GM23248 (cell line): ENCODE data around the gene PCDHGA1. TPM values are rescaled to one million over a fixed set of nuclear protein-coding genes. Genes with fewer than 3 reads are reported as not detected.

ENCODE experiments used
- DNase-seq: peaks from one replicate; pipeline ENCODE4 v3.0.0-alpha.2; 2015
- H2AFZ ChIP-seq: fragments of 200-600 bp; sonication (generic); 2 replicates; pipeline ENCODE4 v1.6.1; 2016; ENCODE audit warnings: antibody characterized with exemption
- H3F3A ChIP-seq: fragments of 200-600 bp; sonication (generic); 2 replicates; pipeline ENCODE4 v1.6.1; 2016; ENCODE audit warnings: mild to moderate bottlenecking, antibody characterized with exemption, mixed run types; ENCODE audit not compliant: insufficient read depth
- H3K27ac ChIP-seq: fragments of 200-600 bp; sonication (generic); 2 replicates; pipeline ENCODE4 v1.5.1; 2016; ENCODE audit warnings: mild to moderate bottlenecking
- H3K27me3 ChIP-seq: fragments of 200-600 bp; sonication (generic); replicated peaks from 2 replicates; pipeline ENCODE4 v1.6.1; 2016; ENCODE audit warnings: mild to moderate bottlenecking; ENCODE audit not compliant: insufficient read depth
- H3K36me3 ChIP-seq: fragments of 200-600 bp; sonication (generic); 2 replicates; pipeline ENCODE4 v1.6.1; 2016; ENCODE audit warnings: low read depth, mild to moderate bottlenecking
- H3K4me1 ChIP-seq: fragments of 200-600 bp; sonication (generic); 2 replicates; pipeline ENCODE4 v1.6.1; 2016; ENCODE audit warnings: mild to moderate bottlenecking; ENCODE audit not compliant: insufficient read depth
- H3K4me2 ChIP-seq: fragments of 200-600 bp; sonication (generic); one replicate; pipeline ENCODE4 v1.6.1; 2016; ENCODE audit warnings: mild to moderate bottlenecking; ENCODE audit not compliant: unreplicated experiment
- H3K4me3 ChIP-seq: fragments of 200-600 bp; sonication (generic); 2 replicates; pipeline ENCODE4 v1.5.1; 2016; ENCODE audit warnings: mild to moderate bottlenecking
- H3K79me2 ChIP-seq: fragments of 200-600 bp; sonication (generic); 2 replicates; pipeline ENCODE4 v1.6.1; 2016; ENCODE audit warnings: mild to moderate bottlenecking; ENCODE audit not compliant: insufficient read depth
- H3K9ac ChIP-seq: fragments of 200-600 bp; sonication (generic); 2 replicates; pipeline ENCODE4 v1.6.1; 2016; ENCODE audit warnings: mild to moderate bottlenecking
- H3K9me2 ChIP-seq: fragments of 200-600 bp; sonication (generic); 2 replicates; pipeline ENCODE4 v1.6.1; 2016; ENCODE audit warnings: mixed run types, mild to moderate bottlenecking, moderate library complexity; ENCODE audit not compliant: insufficient read depth
- H3K9me3 ChIP-seq: fragments of 200-600 bp; sonication (generic); one replicate; pipeline ENCODE4 v1.6.1; 2017; ENCODE audit warnings: low read depth
- H4K20me1 ChIP-seq: fragments of 200-600 bp; sonication (generic); 2 replicates; pipeline ENCODE4 v1.6.0; 2016; ENCODE audit not compliant: insufficient read depth
- EZH2 ChIP-seq: fragments of 200-600 bp; sonication (generic); IDR thresholded peaks from 2 replicates; pipeline ENCODE4 v1.6.1; 2018; ENCODE audit warnings: antibody characterized with exemption, mild to moderate bottlenecking; ENCODE audit not compliant: insufficient read depth, poor library complexity, severe bottlenecking
- EZH2phosphoT487 ChIP-seq: fragments of 200-600 bp; sonication (generic); IDR thresholded peaks from 2 replicates; pipeline ENCODE4 v1.6.1; 2018; ENCODE audit warnings: antibody characterized with exemption, moderate library complexity, mild to moderate bottlenecking, low read depth; ENCODE audit not compliant: insufficient read depth
- WGBS, 2 experiments: methylation state at CpG; one replicate each; pipeline ENCODE4 v1.1.6; 2015 to 2017; ENCODE audit warnings: low lambda C conversion rate in 2 of 2, low coverage in 1 of 2; ENCODE audit errors: missing lambda C conversion rate in 2 of 2; 5-methylcytosine and 5-hydroxymethylcytosine counted together
- in situ Hi-C: fragments of 300-500 bp; cut with MboI; formaldehyde crosslinking; loops from 2 replicates; pipeline ENCODE4 v1.15.0; 2020
- polyA plus RNA-seq: library from polyadenylated mRNA; unstranded; fragments of >200 nt; fragmentation: Nextera tagmentation; extraction: Ambion mirVana; gene quantifications from 2 replicates; pipeline ENCODE4 v1.2.1, GENCODE V29; 2016
- total RNA-seq: library from RNA; depleted of rRNA; stranded (reverse); fragments of >200 nt; shearing (Covaris generic); gene quantifications from 2 replicates; pipeline ENCODE4 v1.2.3, GENCODE V29; 2014

The PCDHGA1 gene
- total and polyA plus RNA-seq, 2 experiments from 2014 or later, result 0.63 to 1.8 TPM

DNA sequence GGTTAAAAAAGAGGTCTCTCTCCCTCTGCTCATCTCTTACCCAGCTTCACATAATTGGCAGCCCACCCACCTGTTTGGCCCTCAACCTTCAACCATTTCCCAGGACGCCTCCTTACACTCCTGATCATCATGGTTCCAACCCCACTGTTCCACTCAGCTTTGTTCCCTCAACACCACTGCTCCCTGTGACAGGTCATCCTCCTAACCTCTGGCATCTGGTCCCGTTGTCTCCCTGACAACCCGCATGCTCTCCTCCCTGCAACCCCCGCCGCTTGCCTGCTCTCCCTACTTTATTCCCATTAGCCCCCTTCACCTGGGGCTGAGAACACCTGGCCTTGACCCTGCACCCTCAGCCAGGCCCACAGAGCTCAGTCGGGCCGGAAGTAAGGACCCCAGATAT lies 171.4 kb downstream of the PCDHGA1 start:
- no peak for DNase-seq
- peaks cover 10% of the 10 kb centered on the region for H3F3A ChIP-seq
- no peak overlapping the region for H3K4me2 ChIP-seq
- no peaks in the 10 kb centered on the region for H3K9me3 ChIP-seq
- no peak overlapping the region for H3K4me3 ChIP-seq
- WGBS, 2 experiments, result 80 to 86% methylated on average over 7 of the region's 7 CpGs
- no peaks in the 10 kb centered on the region for H3K27me3 ChIP-seq
- in situ Hi-C loops, result no loop called here
- no peak overlapping the region for H3K9ac ChIP-seq
- 0 out of 2 replicates have a peak, but pooled peaks cover 4% of the 10 kb centered on the region for H3K36me3 ChIP-seq
- no peak overlapping the region for H2AFZ ChIP-seq
- H3K9me2 ChIP-seq, result no peaks in the 10 kb centered on the region
- no peak overlapping the region for H3K27ac ChIP-seq
- H3K79me2 ChIP-seq, result peaks cover 28% of the 10 kb centered on the region
- no peaks in the 10 kb centered on the region for H4K20me1 ChIP-seq
- TF ChIP-seq EZH2 (no peak), EZH2phosphoT487 (no peak)
- H3K4me1 ChIP-seq, result peaks cover 2% of the 10 kb centered on the region; the same call in 1 of the 2 replicates

DNA sequence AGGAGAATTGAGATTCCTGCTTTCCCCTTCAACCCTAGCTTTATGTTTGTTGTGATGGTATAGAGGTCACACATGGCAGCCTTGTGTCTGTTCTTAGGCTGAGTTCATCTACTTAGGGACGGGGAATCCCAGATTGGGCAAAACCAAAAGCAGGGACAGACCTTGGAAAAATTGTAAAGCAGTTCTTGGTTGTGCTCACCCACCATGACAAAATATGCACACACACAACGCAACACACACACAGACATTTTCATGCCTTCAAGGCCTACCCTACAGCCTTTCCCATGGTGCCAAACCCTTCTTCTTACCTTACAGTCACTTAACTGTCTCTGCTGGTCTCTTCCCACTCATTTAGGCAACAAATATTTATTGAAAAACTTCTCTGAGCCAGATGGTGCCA lies 173.4 kb downstream of the PCDHGA1 start:
- in situ Hi-C loops, result no loop called here
- DNase-seq, result no peak
- Histone ChIP-seq H3K4me1 (peaks cover 21% of the 10 kb centered on the region), H3K4me3 (no peak overlapping the region), H3K27ac (no peak overlapping the region), H4K20me1 (no peaks in the 10 kb centered on the region), H3K36me3 (0 out of 2 replicates have a peak, but pooled peaks cover 4% of the 10 kb centered on the region), H3F3A (peaks cover 29% of the 10 kb centered on the region), H3K79me2 (peaks cover 28% of the 10 kb centered on the region), H2AFZ (no peak overlapping the region), H3K9me3 (no peaks in the 10 kb centered on the region), H3K9ac (no peak overlapping the region), H3K4me2 (no peak overlapping the region), H3K9me2 (no peaks in the 10 kb centered on the region), H3K27me3 (no peaks in the 10 kb centered on the region)
- TF ChIP-seq EZH2 (no peak), EZH2phosphoT487 (no peak)
- 97 to 98% methylated on average over 2 of the region's 2 CpGs for WGBS, 2 experiments

DNA sequence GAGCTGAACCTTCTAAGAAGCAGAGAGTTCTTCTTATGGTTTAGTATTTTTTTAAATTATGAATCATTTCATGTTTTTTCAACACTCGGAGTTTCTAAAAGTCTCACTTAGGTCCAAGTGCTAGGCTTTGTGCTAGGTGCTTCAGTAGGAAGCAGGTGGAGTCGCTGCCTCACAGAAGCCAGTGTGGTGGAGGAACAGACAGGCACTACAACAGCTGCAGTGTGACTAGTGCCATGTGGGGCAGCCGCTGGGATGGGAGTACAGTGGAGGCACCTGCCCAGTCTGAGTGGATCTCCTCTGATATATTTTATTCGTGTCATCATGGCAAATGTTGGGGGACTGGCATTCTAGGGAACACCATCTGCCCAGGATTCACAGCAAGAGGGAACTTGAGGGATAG lies 173.9 kb downstream of the PCDHGA1 start:
- no peak overlapping the region for H3K4me3 ChIP-seq
- peaks cover 29% of the 10 kb centered on the region for H3F3A ChIP-seq
- peaks cover 28% of the 10 kb centered on the region for H3K79me2 ChIP-seq
- H3K27me3 ChIP-seq, result no peaks in the 10 kb centered on the region
- no peaks in the 10 kb centered on the region for H3K9me3 ChIP-seq
- 0 out of 2 replicates have a peak, but pooled peaks cover 4% of the 10 kb centered on the region for H3K36me3 ChIP-seq
- H2AFZ ChIP-seq, result no peak overlapping the region
- no peaks in the 10 kb centered on the region for H3K9me2 ChIP-seq
- TF ChIP-seq EZH2, result no peak
- no peak for TF ChIP-seq EZH2phosphoT487
- DNase-seq, result no peak
- peaks cover 22% of the 10 kb centered on the region for H3K4me1 ChIP-seq
- H3K4me2 ChIP-seq, result no peak overlapping the region
- in situ Hi-C loops, result no loop called here
- H4K20me1 ChIP-seq, result no peaks in the 10 kb centered on the region
- H3K9ac ChIP-seq, result no peak overlapping the region
- no peak overlapping the region for H3K27ac ChIP-seq
- WGBS, 2 experiments, result 85 to 88% methylated on average over 4 of the region's 4 CpGs

DNA sequence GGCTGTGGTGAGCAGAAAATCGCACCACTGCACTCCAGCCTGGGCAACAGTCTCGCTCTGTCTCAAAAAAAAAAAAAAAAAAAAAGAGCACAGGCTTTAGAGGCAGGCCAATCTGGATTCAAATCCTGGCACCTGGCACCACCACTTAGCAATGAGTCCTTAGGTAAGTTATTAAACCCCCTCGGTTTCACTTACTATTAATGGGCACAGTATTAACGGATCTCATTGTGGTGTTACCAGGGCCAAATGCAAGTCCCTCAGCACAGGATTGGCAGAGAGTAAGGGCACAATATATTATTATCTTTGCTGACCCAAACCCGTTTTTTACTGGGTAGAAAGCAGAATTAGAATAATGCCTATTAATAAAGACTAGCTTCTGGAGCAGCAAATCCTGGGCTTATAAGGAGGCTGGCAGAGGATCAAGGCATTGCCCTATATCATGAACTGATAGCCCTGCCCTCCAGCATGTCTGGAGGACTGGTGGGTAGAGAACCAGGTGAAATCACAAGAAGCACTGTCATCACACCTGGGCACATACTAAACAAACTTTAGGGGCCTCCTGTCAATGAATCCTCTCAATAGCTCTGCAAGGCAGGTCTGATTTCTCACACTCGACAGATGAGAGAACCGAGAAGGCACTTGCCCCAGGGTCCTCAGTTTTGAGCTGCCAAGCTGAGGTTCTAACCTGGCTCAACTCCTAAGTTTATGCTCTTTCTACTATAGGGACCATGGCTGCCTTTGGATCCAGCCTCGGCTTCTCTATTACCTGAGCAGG lies 176.3 kb downstream of the PCDHGA1 start:
- WGBS, 2 experiments, result 56 to 65% methylated on average over 7 to 8 of the region's 8 CpGs
- DNase-seq, result no peak
- peak overlapping the region; percentile 97 for H3K27ac ChIP-seq
- peaks cover 30% of the 10 kb centered on the region for H3K4me1 ChIP-seq
- no peak overlapping the region for H2AFZ ChIP-seq
- H4K20me1 ChIP-seq, result no peaks in the 10 kb centered on the region
- no peaks in the 10 kb centered on the region for H3K9me2 ChIP-seq
- H3F3A ChIP-seq, result peaks cover 37% of the 10 kb centered on the region
- H3K9ac ChIP-seq, result peak overlapping the region; percentile 83
- H3K4me2 ChIP-seq, result peak overlapping the region; percentile 87
- no peaks in the 10 kb centered on the region for H3K27me3 ChIP-seq
- no peaks in the 10 kb centered on the region for H3K36me3 ChIP-seq
- H3K9me3 ChIP-seq, result no peaks in the 10 kb centered on the region
- H3K4me3 ChIP-seq, result no peak overlapping the region
- H3K79me2 ChIP-seq, result peaks cover 33% of the 10 kb centered on the region
- in situ Hi-C loops, result no loop called here
- TF ChIP-seq EZH2phosphoT487 (no peak), EZH2 (no peak)
